ENCODE results near the gene ZBTB17. TPM values are rescaled to one million over a fixed set of nuclear protein-coding genes. Genes with fewer than 3 reads are reported as not detected.

Gene ZBTB17
- total and polyA plus RNA-seq, 10 of the 15 experiments (the other 5 are each of a cell fraction or from before 2014, with no cell fraction given), result 0.87 to 59.4 (median 38.7) TPM

DNA sequence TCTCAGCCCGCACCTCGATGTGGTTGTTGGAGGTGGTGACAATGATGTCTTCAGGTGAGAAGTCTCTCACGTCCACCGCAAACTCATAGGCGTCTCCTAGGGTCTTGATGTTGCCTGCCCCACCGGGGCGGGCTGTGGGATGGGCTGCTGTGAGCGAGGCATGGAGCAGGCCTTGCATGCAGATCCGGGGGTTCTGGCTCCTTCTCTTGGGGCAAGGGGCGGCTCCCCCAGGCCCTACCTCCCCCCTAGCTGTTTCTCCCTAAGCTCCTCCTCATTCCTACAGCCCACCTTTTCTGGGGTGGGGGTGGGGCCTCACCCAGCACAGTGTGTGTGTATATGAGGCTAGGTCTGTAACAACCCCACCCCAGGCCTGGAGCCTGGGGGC lies 41.2 kb upstream of the ZBTB17 start:
- peaks cover 0 to 2% of the 10 kb centered on the region in 2 experiments; a peak in 2 of 4 replicates for H3K27me3 ChIP-seq (replicated peaks in 1 of 2; ENCODE audit: control insufficient read depth in 2 of 2, insufficient read depth in 2 of 2, low read length in 1 of 2)

More for the DNA sequence above, 41.2 kb upstream of the ZBTB17 start:
- 58% methylated on average over 10 of the region's 10 CpGs for WGBS (ENCODE audit: insufficient coverage, insufficient replicate concordance, low lambda C conversion rate, missing lambda C conversion rate)
- DNase-seq (ENCODE audit: low read depth, low spot score) (no peak), FAIRE-seq (no peak), ATAC-seq (no peak)
- CTCF ChIA-PET, result interaction anchor here (6.4 kb wide), 1 partner anchor 9 kb away, joined by 36 read pairs; no protein-coding TSS in a partner anchor
- POLR2A ChIA-PET, result interaction anchor here (0.6 kb wide), 2 partner anchors 183 to 600 kb away, joined by 3 to 7 read pairs; no protein-coding TSS in a partner anchor
- intact Hi-C loops (cut with micrococcal nuclease; ENCODE audit: unreplicated experiment), result no loop called here
- TF ChIP-seq SMC3 (IDR thresholded peaks at IDR 0.05; ENCODE audit: borderline replicate concordance, low read length) (no peak), ZNF622 (IDR thresholded peaks at IDR 0.05) (no peak), HDGF (IDR thresholded peaks at IDR 0.05) (no peak), POLR2AphosphoS2 (IDR thresholded peaks at IDR 0.05; ENCODE audit: low read depth, low read length) (no peak), EGR1 (IDR thresholded peaks at IDR 0.05; ENCODE audit: borderline replicate concordance in 1 of 2, low read depth in 2 of 2, low read length in 2 of 2) (no peak), BRCA1 (IDR thresholded peaks at IDR 0.05; ENCODE audit: low read depth, low read length) (no peak), SIX5 (IDR thresholded peaks at IDR 0.05; ENCODE audit: low read depth, low read length, severe bottlenecking) (no peak), BMI1 (IDR thresholded peaks at IDR 0.05; ENCODE audit: borderline replicate concordance) (no peak), STAT1 (conservative IDR thresholded peaks at IDR 0.05) (no peak), KLF5 (IDR thresholded peaks at IDR 0.05; ENCODE audit: partially characterized antibody) (no peak), ZNF384 (IDR thresholded peaks at IDR 0.05; ENCODE audit: borderline replicate concordance, low read depth, low read length) (no peak), POLR2A (IDR thresholded peaks at IDR 0.05; ENCODE audit: low read depth, low read length) (no peak)
- TF ChIP-seq, protein P1, sequence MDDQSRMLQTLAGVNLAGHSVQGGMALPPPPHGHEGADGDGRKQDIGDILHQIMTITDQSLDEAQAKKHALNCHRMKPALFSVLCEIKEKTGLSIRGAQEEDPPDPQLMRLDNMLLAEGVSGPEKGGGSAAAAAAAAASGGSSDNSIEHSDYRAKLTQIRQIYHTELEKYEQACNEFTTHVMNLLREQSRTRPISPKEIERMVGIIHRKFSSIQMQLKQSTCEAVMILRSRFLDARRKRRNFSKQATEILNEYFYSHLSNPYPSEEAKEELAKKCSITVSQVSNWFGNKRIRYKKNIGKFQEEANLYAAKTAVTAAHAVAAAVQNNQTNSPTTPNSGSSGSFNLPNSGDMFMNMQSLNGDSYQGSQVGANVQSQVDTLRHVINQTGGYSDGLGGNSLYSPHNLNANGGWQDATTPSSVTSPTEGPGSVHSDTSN (IDR thresholded peaks at IDR 0.05; ENCODE audit: insufficient replicate concordance, low read depth, low read length), result no peak
- TF ChIP-seq, protein P2, sequence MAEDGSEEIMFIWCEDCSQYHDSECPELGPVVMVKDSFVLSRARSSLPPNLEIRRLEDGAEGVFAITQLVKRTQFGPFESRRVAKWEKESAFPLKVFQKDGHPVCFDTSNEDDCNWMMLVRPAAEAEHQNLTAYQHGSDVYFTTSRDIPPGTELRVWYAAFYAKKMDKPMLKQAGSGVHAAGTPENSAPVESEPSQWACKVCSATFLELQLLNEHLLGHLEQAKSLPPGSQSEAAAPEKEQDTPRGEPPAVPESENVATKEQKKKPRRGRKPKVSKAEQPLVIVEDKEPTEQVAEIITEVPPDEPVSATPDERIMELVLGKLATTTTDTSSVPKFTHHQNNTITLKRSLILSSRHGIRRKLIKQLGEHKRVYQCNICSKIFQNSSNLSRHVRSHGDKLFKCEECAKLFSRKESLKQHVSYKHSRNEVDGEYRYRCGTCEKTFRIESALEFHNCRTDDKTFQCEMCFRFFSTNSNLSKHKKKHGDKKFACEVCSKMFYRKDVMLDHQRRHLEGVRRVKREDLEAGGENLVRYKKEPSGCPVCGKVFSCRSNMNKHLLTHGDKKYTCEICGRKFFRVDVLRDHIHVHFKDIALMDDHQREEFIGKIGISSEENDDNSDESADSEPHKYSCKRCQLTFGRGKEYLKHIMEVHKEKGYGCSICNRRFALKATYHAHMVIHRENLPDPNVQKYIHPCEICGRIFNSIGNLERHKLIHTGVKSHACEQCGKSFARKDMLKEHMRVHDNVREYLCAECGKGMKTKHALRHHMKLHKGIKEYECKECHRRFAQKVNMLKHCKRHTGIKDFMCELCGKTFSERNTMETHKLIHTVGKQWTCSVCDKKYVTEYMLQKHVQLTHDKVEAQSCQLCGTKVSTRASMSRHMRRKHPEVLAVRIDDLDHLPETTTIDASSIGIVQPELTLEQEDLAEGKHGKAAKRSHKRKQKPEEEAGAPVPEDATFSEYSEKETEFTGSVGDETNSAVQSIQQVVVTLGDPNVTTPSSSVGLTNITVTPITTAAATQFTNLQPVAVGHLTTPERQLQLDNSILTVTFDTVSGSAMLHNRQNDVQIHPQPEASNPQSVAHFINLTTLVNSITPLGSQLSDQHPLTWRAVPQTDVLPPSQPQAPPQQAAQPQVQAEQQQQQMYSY (CRISPR knock-in tag; IDR thresholded peaks at IDR 0.05), result no peak
- TF ChIP-seq, protein P3, sequence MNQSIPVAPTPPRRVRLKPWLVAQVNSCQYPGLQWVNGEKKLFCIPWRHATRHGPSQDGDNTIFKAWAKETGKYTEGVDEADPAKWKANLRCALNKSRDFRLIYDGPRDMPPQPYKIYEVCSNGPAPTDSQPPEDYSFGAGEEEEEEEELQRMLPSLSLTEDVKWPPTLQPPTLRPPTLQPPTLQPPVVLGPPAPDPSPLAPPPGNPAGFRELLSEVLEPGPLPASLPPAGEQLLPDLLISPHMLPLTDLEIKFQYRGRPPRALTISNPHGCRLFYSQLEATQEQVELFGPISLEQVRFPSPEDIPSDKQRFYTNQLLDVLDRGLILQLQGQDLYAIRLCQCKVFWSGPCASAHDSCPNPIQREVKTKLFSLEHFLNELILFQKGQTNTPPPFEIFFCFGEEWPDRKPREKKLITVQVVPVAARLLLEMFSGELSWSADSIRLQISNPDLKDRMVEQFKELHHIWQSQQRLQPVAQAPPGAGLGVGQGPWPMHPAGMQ (IDR thresholded peaks at IDR 0.05; ENCODE audit: borderline replicate concordance), result no peak
- in situ Hi-C loops (cut with MboI), result no loop called here
- peaks cover 32% of the 10 kb centered on the region for H3K4me1 ChIP-seq (ENCODE audit: control insufficient read depth, insufficient read depth, low read length)
- H3K9me3 ChIP-seq (replicated peaks; ENCODE audit: control insufficient read depth, insufficient read depth, low read length), result no peaks in the 10 kb centered on the region
- no peaks in the 10 kb centered on the region for H4K20me1 ChIP-seq (ENCODE audit: control insufficient read depth, insufficient read depth)
- no peak overlapping the region for H3K9ac ChIP-seq (ENCODE audit: control insufficient read depth, insufficient read depth, low read length)
- SMC1A ChIA-PET (ENCODE audit: uncharacterized antibody, unreplicated experiment), result no interaction called here
- no peak overlapping the region for H2AFZ ChIP-seq (ENCODE audit: control insufficient read depth, low read depth, low read length)
- RAD21 ChIA-PET (ENCODE audit: unreplicated experiment), result interaction anchor here (1.0 kb wide), 1 partner anchor 42 kb away, joined by 5 read pairs; no protein-coding TSS in a partner anchor
- H3K79me2 ChIP-seq (ENCODE audit: control insufficient read depth, insufficient read depth, low read length), result no peaks in the 10 kb centered on the region
- no peak overlapping the region for H3K4me3 ChIP-seq
- no TSS peak for BruUV-seq (replicated peaks)
- no peaks in the 10 kb centered on the region for H3K36me3 ChIP-seq (ENCODE audit: control insufficient read depth in 2 of 2, insufficient read depth in 2 of 2, low read length in 1 of 2)
- no peak overlapping the region for H3K4me2 ChIP-seq (ENCODE audit: control insufficient read depth, insufficient read depth)
- H3K27ac ChIP-seq (ENCODE audit: control insufficient read depth, insufficient read depth), result no peak overlapping the region
